ENCODE results near the gene DAPK2. TPM values are rescaled to one million over a fixed set of nuclear protein-coding genes. Genes with fewer than 3 reads are reported as not detected.

DAPK2 gene
- total RNA-seq, 1 donor from 2014 or later: 2.0 TPM

DNA sequence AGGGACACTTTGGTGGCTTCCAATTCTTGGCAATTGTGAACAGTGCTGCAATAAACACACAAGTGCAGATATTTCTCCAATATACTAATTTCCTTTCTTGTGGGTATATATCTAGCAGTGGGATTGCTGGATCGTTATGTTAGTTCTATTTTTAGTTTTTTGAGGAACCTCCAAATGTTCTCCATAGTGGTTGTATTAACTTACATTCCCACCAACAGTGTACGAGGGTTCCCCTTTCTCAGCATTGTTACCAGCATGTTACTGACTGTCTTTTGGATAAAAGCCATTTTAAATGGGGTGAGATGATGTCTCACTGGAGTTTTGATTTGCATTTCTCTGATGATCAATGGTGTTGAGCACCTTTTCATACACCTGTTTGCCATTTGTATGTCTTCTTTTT, 92.8 kb downstream of the DAPK2 start:
- no peaks in the 10 kb centered on the region for H3K27me3 Mint-ChIP-seq
- no peak overlapping the region for H3K4me3 Mint-ChIP-seq (ENCODE audit: low read depth)
- H3K9me3 Mint-ChIP-seq (ENCODE audit: low read depth): no peaks in the 10 kb centered on the region
- no peak overlapping the region for H3K27ac Mint-ChIP-seq
- no peak for TF ChIP-seq CTCF (IDR thresholded peaks at IDR 0.05; ENCODE audit: unreplicated experiment)
- no peak for DNase-seq (ENCODE audit: low spot score, unreplicated experiment)
- H3K4me1 Mint-ChIP-seq (ENCODE audit: low read depth): no peaks in the 10 kb centered on the region
- H3K36me3 Mint-ChIP-seq (ENCODE audit: insufficient read depth): no peaks in the 10 kb centered on the region

DNA sequence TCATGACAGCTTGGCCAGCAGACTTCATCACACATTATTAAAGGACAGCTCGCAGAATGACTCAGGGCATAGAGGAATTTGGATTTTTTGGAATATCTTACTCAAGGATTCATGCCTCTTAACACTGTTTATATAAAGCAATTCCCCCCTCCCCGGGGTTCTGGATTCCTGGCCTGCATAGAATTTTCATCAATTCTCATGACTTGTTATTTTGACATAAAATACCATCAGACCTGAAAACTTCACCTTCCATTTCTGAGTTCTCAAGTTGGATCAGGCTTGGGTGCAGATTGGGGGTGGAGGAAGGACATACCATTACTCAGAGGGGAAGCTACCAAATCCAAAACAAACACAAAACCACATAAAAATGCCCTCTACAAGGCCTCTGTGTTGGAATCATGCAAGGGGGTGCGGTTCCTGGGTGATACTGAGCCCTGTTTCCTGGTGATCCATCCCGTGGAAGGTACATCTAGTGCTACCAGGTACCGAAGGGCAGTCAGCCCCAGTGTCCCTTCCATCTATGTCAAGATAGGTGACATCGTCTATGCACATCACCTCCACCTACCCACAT, 95.3 kb downstream of the DAPK2 start:
- Mint-ChIP-seq H3K36me3 (ENCODE audit: insufficient read depth) (no peaks in the 10 kb centered on the region), H3K9me3 (ENCODE audit: low read depth) (no peaks in the 10 kb centered on the region), H3K4me3 (ENCODE audit: low read depth) (no peak overlapping the region), H3K4me1 (ENCODE audit: low read depth) (no peaks in the 10 kb centered on the region), H3K27me3 (no peaks in the 10 kb centered on the region), H3K27ac (no peak overlapping the region)
- TF ChIP-seq CTCF (IDR thresholded peaks at IDR 0.05; ENCODE audit: unreplicated experiment): no peak
- DNase-seq (ENCODE audit: low spot score, unreplicated experiment): no peak

- no peaks in the 10 kb centered on the region for H3K36me3 Mint-ChIP-seq (ENCODE audit: insufficient read depth)
- no peak overlapping the region for H3K27ac Mint-ChIP-seq
- DNase-seq (ENCODE audit: low spot score, unreplicated experiment): no peak
- no peaks in the 10 kb centered on the region for H3K4me1 Mint-ChIP-seq (ENCODE audit: low read depth)
- no peaks in the 10 kb centered on the region for H3K27me3 Mint-ChIP-seq
- no peaks in the 10 kb centered on the region for H3K9me3 Mint-ChIP-seq (ENCODE audit: low read depth)
- no peak overlapping the region for H3K4me3 Mint-ChIP-seq (ENCODE audit: low read depth)
- no peak for TF ChIP-seq CTCF (IDR thresholded peaks at IDR 0.05; ENCODE audit: unreplicated experiment)
These were observed 97.3 kb downstream of the DAPK2 start for GRCh38 chr15:63948971-63949370.

GRCh38 chr15:63948436-63948835, 97.8 kb downstream of the DAPK2 start:
- Mint-ChIP-seq H3K9me3 (ENCODE audit: low read depth) (no peaks in the 10 kb centered on the region), H3K4me1 (ENCODE audit: low read depth) (no peaks in the 10 kb centered on the region), H3K36me3 (ENCODE audit: insufficient read depth) (no peaks in the 10 kb centered on the region), H3K27me3 (no peaks in the 10 kb centered on the region), H3K4me3 (ENCODE audit: low read depth) (no peak overlapping the region), H3K27ac (no peak overlapping the region)
- no peak for DNase-seq (ENCODE audit: low spot score, unreplicated experiment)
- no peak for TF ChIP-seq CTCF (IDR thresholded peaks at IDR 0.05; ENCODE audit: unreplicated experiment)

DNA sequence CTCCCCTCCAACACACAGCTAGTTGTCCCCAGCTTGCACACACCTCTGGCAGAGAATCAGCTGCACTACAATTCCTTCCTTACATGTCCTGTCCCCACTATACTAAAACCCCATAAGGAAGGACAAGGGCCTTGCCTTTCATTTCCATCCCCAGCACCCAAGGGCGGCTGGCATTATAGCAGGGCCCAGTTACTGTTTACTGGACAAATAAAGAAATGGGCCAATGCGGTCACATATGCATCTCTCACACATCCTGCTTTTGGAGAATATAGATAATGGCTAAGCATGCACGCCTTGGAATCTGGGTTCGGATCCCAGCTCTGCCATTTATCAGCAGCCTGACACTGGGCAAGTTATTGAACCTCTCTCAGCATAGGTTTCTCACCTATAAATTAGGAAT, 99.1 kb downstream of the DAPK2 start:
- no peak for DNase-seq (ENCODE audit: low spot score, unreplicated experiment)
- no peak overlapping the region for H3K27ac Mint-ChIP-seq
- no peaks in the 10 kb centered on the region for H3K9me3 Mint-ChIP-seq (ENCODE audit: low read depth)
- no peaks in the 10 kb centered on the region for H3K36me3 Mint-ChIP-seq (ENCODE audit: insufficient read depth)
- H3K4me1 Mint-ChIP-seq (ENCODE audit: low read depth): no peaks in the 10 kb centered on the region
- H3K27me3 Mint-ChIP-seq: no peaks in the 10 kb centered on the region
- TF ChIP-seq CTCF (IDR thresholded peaks at IDR 0.05; ENCODE audit: unreplicated experiment): no peak
- H3K4me3 Mint-ChIP-seq (ENCODE audit: low read depth): no peak overlapping the region

All from progenitor cell of endocrine pancreas (in vitro differentiated cells).